CD8-positive, alpha-beta memory T cell (primary cell): ENCODE results near the gene LRRC10. TPM values are rescaled to one million over a fixed set of nuclear protein-coding genes. Genes with fewer than 3 reads are reported as not detected.

Experiments
- CTCF ChIA-PET: fragments of 350-600 bp; sonication (Branson Sonifier 250); formaldehyde crosslinking; loops from one replicate; lab custom pipeline; 2021; ENCODE audit warnings: antibody characterized with exemption; lab: Charles Lee
- POLR2A ChIA-PET: fragments of 350-600 bp; sonication (Branson Sonifier 250); formaldehyde crosslinking; loops from one replicate; lab custom pipeline; 2021; ENCODE audit warnings: antibody characterized with exemption; lab: Charles Lee
- DNase-seq, 5 donors: peaks; one replicate each; pipeline versions ENCODE4 v3.0.0 to v3.0.0-alpha.2; 2020 to 2022; ENCODE audit warnings: mixed read lengths in 1 of 5
- H3K27ac ChIP-seq: one replicate; pipeline ENCODE4 v1.7.0; 2013; ENCODE audit warnings: low read depth, mild to moderate bottlenecking, low read length, moderate library complexity
- H3K27me3 ChIP-seq: 2 replicates; pipeline ENCODE4 v1.7.0; 2013; ENCODE audit warnings: low read length, mild to moderate bottlenecking; ENCODE audit not compliant: insufficient read depth, poor library complexity, severe bottlenecking
- H3K36me3 ChIP-seq: 2 replicates; pipeline ENCODE4 v1.7.0; 2013; ENCODE audit warnings: mild to moderate bottlenecking, low read length, moderate library complexity; ENCODE audit not compliant: insufficient read depth
- H3K4me1 ChIP-seq: 2 replicates; pipeline ENCODE4 v1.7.0; 2013; ENCODE audit warnings: mild to moderate bottlenecking, low read length, moderate library complexity; ENCODE audit not compliant: insufficient read depth
- H3K4me3 ChIP-seq: 2 replicates; pipeline ENCODE4 v1.7.0; 2013; ENCODE audit warnings: mild to moderate bottlenecking, low read length
- H3K9me3 ChIP-seq: 2 replicates; pipeline ENCODE4 v1.7.0; 2013; ENCODE audit warnings: mild to moderate bottlenecking, low read length
- H3K27ac Mint-ChIP-seq, 8 donors: one replicate each; pipeline ENCODE4 v1.8.0; 2020 to 2021; ENCODE audit warnings: mixed read lengths in 8 of 8, mild to moderate bottlenecking in 6 of 8, inconsistent platforms in 3 of 8, moderate library complexity in 3 of 8
- H3K27me3 Mint-ChIP-seq, 2 donors: one replicate each; pipeline ENCODE4 v1.8.0; 2020 to 2021; ENCODE audit warnings: mixed read lengths in 2 of 2, mild to moderate bottlenecking in 1 of 2, moderate library complexity in 1 of 2
- H3K36me3 Mint-ChIP-seq, 3 donors: one replicate each; pipeline ENCODE4 v1.8.0; 2020 to 2021; ENCODE audit warnings: mixed read lengths in 3 of 3, inconsistent platforms in 1 of 3, mild to moderate bottlenecking in 1 of 3
- H3K4me1 Mint-ChIP-seq, 3 donors: one replicate each; pipeline ENCODE4 v1.8.0; 2020 to 2021; ENCODE audit warnings: mixed read lengths in 3 of 3, inconsistent platforms in 1 of 3, mild to moderate bottlenecking in 1 of 3
- H3K4me3 Mint-ChIP-seq, 7 donors: one replicate each; pipeline ENCODE4 v1.8.0; 2020 to 2021; ENCODE audit warnings: mixed read lengths in 7 of 7, mild to moderate bottlenecking in 6 of 7, moderate library complexity in 4 of 7, inconsistent platforms in 2 of 7
- H3K9me3 Mint-ChIP-seq, 5 donors: one replicate each; pipeline ENCODE4 v1.8.0; 2020 to 2022; ENCODE audit warnings: mixed read lengths in 5 of 5, mild to moderate bottlenecking in 3 of 5, moderate library complexity in 2 of 5, inconsistent platforms in 1 of 5
- polyA plus RNA-seq: library from polyadenylated mRNA; unstranded; fragments of 300-500 nt; fragmentation: Illumina TruSeq; gene quantifications from one replicate; pipeline ENCODE4 v1.2.3, GENCODE V29; 2021
- total RNA-seq, 2 experiments: library from RNA; stranded (reverse); gene quantifications; one replicate each; pipeline ENCODE4 v1.2.3, GENCODE V29; 2021

LRRC10 gene, protein sequence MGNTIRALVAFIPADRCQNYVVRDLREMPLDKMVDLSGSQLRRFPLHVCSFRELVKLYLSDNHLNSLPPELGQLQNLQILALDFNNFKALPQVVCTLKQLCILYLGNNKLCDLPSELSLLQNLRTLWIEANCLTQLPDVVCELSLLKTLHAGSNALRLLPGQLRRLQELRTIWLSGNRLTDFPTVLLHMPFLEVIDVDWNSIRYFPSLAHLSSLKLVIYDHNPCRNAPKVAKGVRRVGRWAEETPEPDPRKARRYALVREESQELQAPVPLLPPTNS
- not detected for total RNA-seq
- not detected for polyA plus RNA-seq

DNA sequence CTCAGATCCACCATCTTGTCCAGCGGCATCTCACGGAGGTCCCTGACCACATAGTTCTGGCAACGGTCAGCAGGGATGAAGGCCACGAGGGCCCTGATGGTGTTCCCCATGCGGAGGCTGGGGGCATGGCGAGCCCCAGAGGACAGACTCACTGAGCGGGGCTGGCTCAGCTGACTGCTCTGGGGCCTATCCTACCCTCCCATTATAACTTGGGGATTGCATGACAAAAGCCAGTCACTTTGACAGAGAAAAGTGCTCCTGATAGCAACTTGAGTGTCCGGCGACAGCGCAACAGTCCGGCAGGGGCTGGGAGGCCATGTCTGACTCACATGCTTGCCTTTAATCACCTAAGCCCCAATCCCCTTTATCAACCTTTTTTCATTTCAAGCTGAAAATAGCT lies at the start of gene LRRC10:
Gene LRRC10, minus strand, starts transcription at position 179 of the 400 bp plus-strand sequence. Its CDS starts 69 bp downstream, at position 110.
- Mint-ChIP-seq H3K27ac (peak within 1 kb of the TSS in 1 of 8 donors; percentile 70), H3K9me3 (no peaks in the 10 kb centered on the region), H3K4me3 (no peak within 1 kb of the TSS), H3K4me1 (no peaks in the 10 kb centered on the region), H3K36me3 (no peaks in the 10 kb centered on the region), H3K27me3 (peaks cover 3 to 13% of the 10 kb centered on the region in 2 donors)
- Histone ChIP-seq H3K27ac (no peak within 1 kb of the TSS), H3K4me3 (no peak within 1 kb of the TSS), H3K27me3 (no peaks in the 10 kb centered on the region), H3K36me3 (no peaks in the 10 kb centered on the region), H3K4me1 (no peaks in the 10 kb centered on the region), H3K9me3 (no peaks in the 10 kb centered on the region)
- ChIA-PET POLR2A (no interaction called here), CTCF (no interaction called here)
- DNase-seq = no peak

DNA sequence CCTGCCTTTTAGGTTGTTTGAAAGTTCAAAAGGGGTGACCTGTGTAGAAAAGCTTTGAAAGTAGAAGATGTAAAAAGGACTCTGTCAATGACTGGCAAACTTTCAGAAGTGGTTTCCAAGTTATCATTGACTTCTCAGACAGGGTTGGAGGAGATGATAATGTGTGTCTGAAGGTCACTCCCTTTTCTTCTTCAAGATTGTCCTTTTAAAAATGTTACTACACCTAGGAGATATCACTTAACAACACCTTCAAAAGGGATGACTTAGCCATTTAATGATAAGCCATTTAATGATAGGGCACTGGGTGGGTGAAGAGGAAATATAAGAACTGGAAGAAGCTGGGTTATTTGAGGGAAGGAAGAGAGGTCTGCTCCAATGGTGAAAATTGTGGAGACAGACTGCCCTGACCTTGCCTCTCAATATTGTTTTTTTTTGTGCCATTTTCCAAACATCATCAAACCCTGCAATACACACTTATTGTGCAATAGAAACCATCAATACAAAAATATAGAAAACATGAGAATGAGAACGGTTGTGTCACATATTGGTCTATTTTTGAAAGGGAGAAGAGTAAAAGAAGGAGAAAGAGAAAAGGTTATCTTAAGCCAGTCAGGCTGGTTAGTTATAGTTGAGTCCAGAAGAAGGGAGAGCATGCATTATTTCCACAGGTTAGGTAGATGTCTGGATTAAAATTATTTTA lies 49.6 kb upstream of the LRRC10 start:
- Histone ChIP-seq H3K9me3 (no peaks in the 10 kb centered on the region), H3K27me3 (no peaks in the 10 kb centered on the region), H3K36me3 (no peaks in the 10 kb centered on the region), H3K27ac (no peak overlapping the region), H3K4me3 (no peak overlapping the region), H3K4me1 (no peaks in the 10 kb centered on the region)
- Mint-ChIP-seq H3K36me3 (no peaks in the 10 kb centered on the region), H3K4me1 (no peaks in the 10 kb centered on the region), H3K27ac (no peak overlapping the region), H3K4me3 (no peak overlapping the region), H3K9me3 (no peaks in the 10 kb centered on the region), H3K27me3 (peaks cover 9 to 34% of the 10 kb centered on the region in 2 donors)
- ChIA-PET POLR2A (no interaction called here), CTCF (no interaction called here)
- DNase-seq = no peak

DNA sequence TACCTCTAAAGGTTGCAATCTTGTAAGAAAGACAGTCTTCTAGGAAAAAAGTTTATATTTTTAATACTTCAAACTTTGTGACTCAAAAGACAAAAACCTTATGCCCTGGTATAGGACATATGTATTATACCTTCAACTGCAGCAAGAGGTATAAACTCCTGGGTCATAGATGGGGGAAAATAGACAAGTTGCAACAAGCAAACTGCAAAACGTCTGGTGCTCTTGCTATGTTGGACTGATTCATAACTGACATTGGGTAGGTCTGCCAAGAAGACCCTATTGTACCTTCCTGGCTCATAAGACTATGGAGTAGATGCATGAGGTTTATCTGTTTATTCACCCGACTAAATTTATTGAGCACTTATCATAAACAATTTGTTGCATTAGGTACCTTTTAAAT lies 47.5 kb upstream of the LRRC10 start:
- ChIA-PET CTCF (no interaction called here), POLR2A (no interaction called here)

DNA sequence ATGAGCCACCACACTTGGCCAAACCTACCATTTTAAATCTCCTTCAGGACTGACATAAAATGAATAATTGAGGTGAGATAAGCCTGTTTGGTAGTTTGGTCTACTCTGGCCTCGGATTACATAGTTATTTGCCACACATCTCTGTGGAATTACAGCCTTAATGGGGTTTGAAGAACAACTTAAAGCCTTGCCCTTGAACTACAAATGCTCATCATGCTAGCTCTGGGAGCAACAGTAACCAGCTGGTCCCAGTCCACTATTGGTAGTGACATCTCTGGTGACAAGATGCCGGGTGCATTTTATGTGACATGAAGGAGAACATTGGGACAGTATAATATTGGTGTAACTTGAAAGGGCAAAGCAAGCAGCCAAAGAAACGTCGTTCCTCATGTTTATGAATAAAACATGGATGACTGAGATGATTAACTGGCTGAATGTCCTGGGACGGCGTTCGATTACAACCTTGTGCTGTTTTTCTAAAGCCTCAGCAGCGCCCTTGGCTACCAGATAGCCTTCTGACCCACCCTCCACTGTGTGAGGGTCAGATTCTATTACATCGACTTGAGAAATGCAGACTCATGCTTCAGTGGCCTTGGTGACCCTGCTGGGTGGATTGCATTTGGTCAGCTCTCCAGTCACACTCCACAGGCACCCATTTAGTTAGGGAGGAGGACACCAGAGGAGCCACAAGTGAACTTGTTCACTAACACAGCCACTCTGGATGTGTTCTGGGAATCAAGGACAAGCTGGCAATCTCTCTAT lies 46.9 kb upstream of the LRRC10 start:
- H3K4me3 ChIP-seq = no peak overlapping the region
- Mint-ChIP-seq H3K4me3 (no peak overlapping the region), H3K27ac (no peak overlapping the region), H3K4me1 (no peaks in the 10 kb centered on the region), H3K36me3 (no peaks in the 10 kb centered on the region), H3K27me3 (peaks cover 11 to 40% of the 10 kb centered on the region in 2 donors), H3K9me3 (no peaks in the 10 kb centered on the region)
- ChIA-PET POLR2A (no interaction called here), CTCF (no interaction called here)
- no peaks in the 10 kb centered on the region for H3K4me1 ChIP-seq
- H3K27me3 ChIP-seq = no peaks in the 10 kb centered on the region
- no peak for DNase-seq
- peak overlapping the region; percentile 33 for H3K27ac ChIP-seq
- H3K36me3 ChIP-seq = no peaks in the 10 kb centered on the region
- no peaks in the 10 kb centered on the region for H3K9me3 ChIP-seq

More for the DNA sequence above, 47.5 kb upstream of the LRRC10 start:
- Mint-ChIP-seq H3K4me3 (no peak overlapping the region), H3K27ac (no peak overlapping the region), H3K27me3 (peaks cover 11 to 40% of the 10 kb centered on the region in 2 donors), H3K4me1 (no peaks in the 10 kb centered on the region), H3K36me3 (no peaks in the 10 kb centered on the region), H3K9me3 (no peaks in the 10 kb centered on the region)
- H3K27ac ChIP-seq = peak overlapping the region; percentile 25
- H3K27me3 ChIP-seq = no peaks in the 10 kb centered on the region
- no peaks in the 10 kb centered on the region for H3K4me1 ChIP-seq
- H3K4me3 ChIP-seq = no peak overlapping the region
- no peaks in the 10 kb centered on the region for H3K36me3 ChIP-seq
- no peak for DNase-seq
- H3K9me3 ChIP-seq = no peaks in the 10 kb centered on the region

DNA sequence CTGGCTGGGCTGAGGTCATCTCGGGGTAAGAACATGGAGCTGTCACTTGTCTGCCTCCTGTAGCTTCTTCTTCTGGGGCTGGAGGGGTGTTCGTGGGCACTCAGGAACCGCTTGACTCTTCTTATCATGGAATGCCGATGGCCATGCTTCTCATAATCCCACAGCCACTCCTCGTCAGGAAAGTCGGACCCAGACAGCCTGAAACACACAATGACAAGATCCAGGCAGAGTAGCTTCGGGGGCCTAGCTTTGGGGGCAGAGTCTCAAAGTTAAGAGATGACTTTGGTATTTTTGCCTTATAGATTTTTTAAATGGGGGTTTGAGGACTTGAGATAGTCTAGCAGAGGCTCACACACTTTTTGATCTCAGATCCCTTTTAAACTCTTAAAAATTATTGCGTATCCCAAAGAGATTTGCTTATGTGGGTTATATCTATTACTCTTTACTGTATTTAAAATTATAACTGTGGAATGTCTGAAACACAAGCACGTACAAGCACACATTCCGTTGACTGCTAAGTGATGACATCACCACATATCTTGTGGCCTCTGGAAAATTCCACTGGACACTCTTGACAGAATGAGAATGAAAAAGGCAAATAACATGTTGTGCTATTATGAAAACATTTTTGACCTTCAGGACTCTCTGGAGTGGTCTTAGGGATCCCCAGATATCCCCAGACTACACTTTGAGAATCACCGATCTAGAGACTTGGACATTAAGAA lies 45.1 kb upstream of the LRRC10 start:
- DNase-seq = no peak
- Mint-ChIP-seq H3K9me3 (no peaks in the 10 kb centered on the region), H3K27ac (no peak overlapping the region), H3K4me1 (no peaks in the 10 kb centered on the region), H3K27me3 (peaks cover 10 to 40% of the 10 kb centered on the region in 2 donors), H3K4me3 (no peak overlapping the region), H3K36me3 (no peaks in the 10 kb centered on the region)
- Histone ChIP-seq H3K9me3 (no peaks in the 10 kb centered on the region), H3K27ac (no peak overlapping the region), H3K4me3 (no peak overlapping the region), H3K36me3 (no peaks in the 10 kb centered on the region), H3K27me3 (no peaks in the 10 kb centered on the region), H3K4me1 (no peaks in the 10 kb centered on the region)
- ChIA-PET CTCF (no interaction called here), POLR2A (no interaction called here)

DNA sequence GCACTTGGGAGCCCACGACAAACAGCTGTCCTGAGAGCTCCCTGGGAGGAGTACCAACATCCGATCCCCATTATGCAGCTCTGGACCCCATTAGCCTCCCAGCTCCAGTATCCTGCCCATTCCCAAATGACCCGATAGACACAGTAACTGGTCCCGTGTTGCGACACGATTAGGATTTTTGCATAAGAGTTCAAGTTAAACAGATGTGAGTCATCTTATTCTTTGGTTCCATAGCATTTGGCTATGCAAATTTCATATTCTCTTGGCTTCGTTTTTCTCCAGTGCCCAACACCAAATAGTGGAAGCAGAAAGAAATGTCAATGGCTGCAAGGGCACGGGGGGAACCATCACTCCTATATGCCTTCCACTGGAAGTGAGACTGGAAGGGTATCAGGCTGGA lies 43.0 kb upstream of the LRRC10 start:
- Mint-ChIP-seq H3K27me3 (peaks cover 12 to 45% of the 10 kb centered on the region in 2 donors), H3K4me3 (no peak overlapping the region), H3K27ac (no peak overlapping the region), H3K36me3 (peaks cover 0 to 1% (median 0%) of the 10 kb centered on the region in 3 donors), H3K9me3 (no peaks in the 10 kb centered on the region), H3K4me1 (no peaks in the 10 kb centered on the region)
- Histone ChIP-seq H3K27me3 (no peaks in the 10 kb centered on the region), H3K9me3 (no peaks in the 10 kb centered on the region), H3K4me3 (no peak overlapping the region), H3K4me1 (no peaks in the 10 kb centered on the region), H3K36me3 (no peaks in the 10 kb centered on the region), H3K27ac (no peak overlapping the region)
- ChIA-PET POLR2A (no interaction called here), CTCF (no interaction called here)
- no peak for DNase-seq

DNA sequence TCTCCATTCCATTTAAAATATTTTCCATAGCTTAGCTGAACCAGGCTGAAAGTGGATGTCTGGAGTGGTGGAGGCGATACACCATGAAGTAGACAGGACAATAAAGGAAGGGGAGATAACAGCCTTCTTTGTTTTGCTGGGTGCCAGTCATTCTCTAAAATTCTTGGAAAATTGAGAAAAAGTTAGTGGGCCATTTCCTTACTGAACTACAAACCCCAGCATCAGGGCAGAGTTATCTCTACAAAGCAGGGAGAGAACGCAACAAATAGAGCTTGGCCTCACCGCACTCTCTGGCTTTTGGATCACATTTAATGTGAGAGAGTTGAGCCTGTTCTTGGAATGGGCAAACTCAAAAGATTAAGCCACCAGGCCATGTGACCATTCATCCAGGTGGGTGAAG lies 41.2 kb upstream of the LRRC10 start:
- ChIA-PET CTCF (interaction anchor here (1.1 to 1.5 kb wide), 2 partner anchors 12 to 13 kb away, joined by 3 to 4 read pairs; no protein-coding TSS in a partner anchor), POLR2A (no interaction called here)
- Mint-ChIP-seq H3K4me3 (no peak overlapping the region), H3K4me1 (no peaks in the 10 kb centered on the region), H3K9me3 (no peaks in the 10 kb centered on the region), H3K36me3 (peaks cover 0 to 1% (median 0%) of the 10 kb centered on the region in 3 donors), H3K27ac (no peak overlapping the region), H3K27me3 (peaks cover 12 to 48% of the 10 kb centered on the region in 2 donors)
- H3K4me3 ChIP-seq = no peak overlapping the region
- H3K27me3 ChIP-seq = no peaks in the 10 kb centered on the region
- H3K4me1 ChIP-seq = no peaks in the 10 kb centered on the region
- no peak overlapping the region for H3K27ac ChIP-seq
- H3K36me3 ChIP-seq = no peaks in the 10 kb centered on the region
- DNase-seq = no peak
- H3K9me3 ChIP-seq = no peaks in the 10 kb centered on the region
